LHCN-M2 (cell line): ENCODE data around the gene TNFSF4. TPM values are rescaled to one million over a fixed set of nuclear protein-coding genes. Genes with fewer than 3 reads are reported as not detected.
"Not testable (repeated sequence)": the region's sequence is repeated elsewhere in the genome, so short reads cannot be mapped to it uniquely, and the experiment has no call there.

ENCODE experiments used
- DNase-seq: peaks from one replicate; pipeline ENCODE4 v3.0.0-alpha.2; 2012; ENCODE audit warnings: low read depth
- total RNA-seq: library from RNA; depleted of rRNA; stranded (reverse); fragments of >200 nt; gene quantifications from 2 replicates; pipeline ENCODE4 v1.2.3, GENCODE V29; 2014; rRNA removed

The TNFSF4 gene
- total RNA-seq, 1 experiment from 2014 or later: 26.1 TPM

- no peak for DNase-seq
Observed at GRCh38 chr1:173164178-173164577, 43.0 kb downstream of the TNFSF4 start.

- DNase-seq: no peak
Observed at GRCh38 chr1:173163222-173163621, 43.9 kb downstream of the TNFSF4 start.

- DNase-seq: no peak
Observed at GRCh38 chr1:173162601-173163000, 44.5 kb downstream of the TNFSF4 start.

- DNase-seq: peak; percentile 76
Observed at GRCh38 chr1:173161510-173162221, 45.5 kb downstream of the TNFSF4 start.

- not testable (repeated sequence) for DNase-seq
Observed at GRCh38 chr1:173153964-173154363, 53.2 kb downstream of the TNFSF4 start.

GRCh38 chr1:173153503-173153902, 53.6 kb downstream of the TNFSF4 start:
- DNase-seq: no peak

GRCh38 chr1:173152598-173152997, 54.5 kb downstream of the TNFSF4 start:
- no peak for DNase-seq

GRCh38 chr1:173150795-173151194, 56.3 kb downstream of the TNFSF4 start:
- DNase-seq: no peak

GRCh38 chr1:173149887-173150286, 57.2 kb downstream of the TNFSF4 start:
- peak; percentile 77 for DNase-seq

GRCh38 chr1:173148971-173149370, 58.2 kb downstream of the TNFSF4 start:
- no peak for DNase-seq

- DNase-seq: no peak
Observed at GRCh38 chr1:173148545-173148944, 58.6 kb downstream of the TNFSF4 start.

- no peak for DNase-seq
Observed at GRCh38 chr1:173140733-173141132, 66.4 kb downstream of the TNFSF4 start.

- no peak for DNase-seq
Observed at GRCh38 chr1:173139706-173140105, 67.4 kb downstream of the TNFSF4 start.

- no peak for DNase-seq
Observed at GRCh38 chr1:173137107-173137706, 69.9 kb downstream of the TNFSF4 start.

GRCh38 chr1:173134800-173135199, 72.3 kb downstream of the TNFSF4 start:
- DNase-seq: no peak

- no peak for DNase-seq
Observed at GRCh38 chr1:173134029-173134428, 73.1 kb downstream of the TNFSF4 start.

Other genes starting within 250 kb of the TNFSF4 start
- 0.57 and 0.90 TPM in 2 replicates for gene TNFSF18, start 156.4 kb downstream of the TNFSF4 start, total RNA-seq